Measurements from ENCODE around the gene VPS4B. TPM values are rescaled to one million over a fixed set of nuclear protein-coding genes. Genes with fewer than 3 reads are reported as not detected.

Gene VPS4B
- total RNA-seq, 1 donor from 2014 or later = 41.4 TPM

GRCh38 chr18:63378919-63379638 lies 43.2 kb downstream of the VPS4B start:
- TF ChIP-seq CTCF (IDR thresholded peaks at IDR 0.05; ENCODE audit: unreplicated experiment) = no peak
- Mint-ChIP-seq H3K27ac (no peak overlapping the region), H3K9me3 (peaks cover 13% of the 10 kb centered on the region), H3K36me3 (peaks cover 3% of the 10 kb centered on the region), H3K27me3 (ENCODE audit: low read depth) (no peaks in the 10 kb centered on the region), H3K4me1 (no peaks in the 10 kb centered on the region), H3K4me3 (no peak overlapping the region)
- DNase-seq (ENCODE audit: low spot score in 2 of 2, unreplicated experiment in 2 of 2) = no peak

GRCh38 chr18:63377275-63377980 lies 44.8 kb downstream of the VPS4B start:
- Mint-ChIP-seq H3K4me1 (no peaks in the 10 kb centered on the region), H3K27me3 (ENCODE audit: low read depth) (no peaks in the 10 kb centered on the region)
- no peak for TF ChIP-seq CTCF (IDR thresholded peaks at IDR 0.05; ENCODE audit: unreplicated experiment)

GRCh38 chr18:63376538-63376937 lies 45.7 kb downstream of the VPS4B start:
- Mint-ChIP-seq H3K27ac (no peak overlapping the region), H3K4me1 (no peaks in the 10 kb centered on the region), H3K9me3 (peaks cover 10% of the 10 kb centered on the region), H3K27me3 (ENCODE audit: low read depth) (no peaks in the 10 kb centered on the region), H3K36me3 (no peaks in the 10 kb centered on the region), H3K4me3 (no peak overlapping the region)
- DNase-seq (ENCODE audit: low spot score in 2 of 2, unreplicated experiment in 2 of 2) = no peak
- no peak for TF ChIP-seq CTCF (IDR thresholded peaks at IDR 0.05; ENCODE audit: unreplicated experiment)

More at GRCh38 chr18:63377275-63377980, 44.8 kb downstream of the VPS4B start:
- no peaks in the 10 kb centered on the region for H3K36me3 Mint-ChIP-seq
- no peak overlapping the region for H3K27ac Mint-ChIP-seq
- H3K9me3 Mint-ChIP-seq = peaks cover 10% of the 10 kb centered on the region
- H3K4me3 Mint-ChIP-seq = no peak overlapping the region
- DNase-seq (ENCODE audit: low spot score in 2 of 2, unreplicated experiment in 2 of 2) = no peak

GRCh38 chr18:63374540-63374939 lies 47.7 kb downstream of the VPS4B start:
- TF ChIP-seq CTCF (IDR thresholded peaks at IDR 0.05; ENCODE audit: unreplicated experiment) = no peak

GRCh38 chr18:63373161-63373560 lies 49.1 kb downstream of the VPS4B start:
- Mint-ChIP-seq H3K27ac (no peak overlapping the region), H3K9me3 (peaks cover 18% of the 10 kb centered on the region), H3K36me3 (peaks cover 1% of the 10 kb centered on the region), H3K4me3 (no peak overlapping the region), H3K27me3 (ENCODE audit: low read depth) (no peaks in the 10 kb centered on the region), H3K4me1 (peaks cover 3% of the 10 kb centered on the region)
- no peak for TF ChIP-seq CTCF (IDR thresholded peaks at IDR 0.05; ENCODE audit: unreplicated experiment)
- no peak for DNase-seq (ENCODE audit: low spot score in 2 of 2, unreplicated experiment in 2 of 2)

More at GRCh38 chr18:63374540-63374939, 47.7 kb downstream of the VPS4B start:
- Mint-ChIP-seq H3K36me3 (no peaks in the 10 kb centered on the region), H3K27ac (no peak overlapping the region), H3K27me3 (ENCODE audit: low read depth) (no peaks in the 10 kb centered on the region), H3K4me3 (no peak overlapping the region), H3K4me1 (no peaks in the 10 kb centered on the region), H3K9me3 (peaks cover 12% of the 10 kb centered on the region)
- DNase-seq (ENCODE audit: low spot score in 2 of 2, unreplicated experiment in 2 of 2) = no peak

Data from mesothelial cell of epicardium (in vitro differentiated cells).